B cell (primary cell): ENCODE results near the gene IRF9. TPM values are rescaled to one million over a fixed set of nuclear protein-coding genes. Genes with fewer than 3 reads are reported as not detected.

Source experiments
- ATAC-seq: fragments of 200-7000 bp; cut with Tn5 transposase; one replicate; pipeline ENCODE4 v1.10.0; 2021; ENCODE audit warnings: low read depth, mild to moderate bottlenecking, moderate number of reproducible peaks, moderate library complexity
- CTCF ChIA-PET: fragments of 350-600 bp; sonication (Branson Sonifier 250); formaldehyde crosslinking; loops from one replicate; lab custom pipeline; 2021; ENCODE audit warnings: antibody characterized with exemption, inconsistent platforms; lab: Charles Lee
- POLR2A ChIA-PET: fragments of 350-600 bp; sonication (Branson Sonifier 250); formaldehyde crosslinking; loops from one replicate; lab custom pipeline; 2021; ENCODE audit warnings: antibody characterized with exemption; lab: Charles Lee
- DNase-seq: peaks from one replicate; pipeline ENCODE4 v3.0.0; 2013
- H2AFZ ChIP-seq: 2 replicates; pipeline ENCODE4 v1.6.1; 2012; ENCODE audit warnings: mild to moderate bottlenecking, low read depth, low read length; ENCODE audit not compliant: insufficient read depth, poor library complexity, severe bottlenecking
- H3K27ac ChIP-seq, 2 donors: 1 replicate in 1 of 2; 2 replicates in 1 of 2; pipeline ENCODE4 v1.5.1; 2012 to 2013; ENCODE audit warnings: low read length in 2 of 2, mild to moderate bottlenecking in 2 of 2, moderate library complexity in 1 of 2
- H3K27me3 ChIP-seq, 4 experiments: fragments of 200-600 bp in 1 of 4; sonication (generic) in 1 of 4; replicated peaks in 1 of 4; 1 replicate in 2 of 4; 2 replicates in 2 of 4; pipeline versions ENCODE4 v1.6.1 to v1.7.0; 2013 to 2016; ENCODE audit warnings: low read length in 3 of 4, mild to moderate bottlenecking in 2 of 4, mixed read lengths in 1 of 4, moderate library complexity in 1 of 4; ENCODE audit not compliant: insufficient read depth in 4 of 4, control insufficient read depth in 3 of 4; ENCODE audit errors: control extremely low read depth in 1 of 4
- H3K36me3 ChIP-seq, 2 experiments: replicated peaks in 1 of 2; 1 replicate in 1 of 2; 2 replicates in 1 of 2; pipeline versions ENCODE4 v1.6.1 to v1.7.1; 2013; ENCODE audit warnings: low read length in 1 of 2; ENCODE audit not compliant: insufficient read depth in 2 of 2, control insufficient read depth in 1 of 2; ENCODE audit errors: control extremely low read depth in 1 of 2, extremely low read depth in 1 of 2
- H3K4me1 ChIP-seq, 2 donors: fragments of 200-600 bp in 1 of 2; sonication (generic) in 1 of 2; 1 replicate in 1 of 2; 2 replicates in 1 of 2; pipeline versions ENCODE4 v1.5.1 to v1.6.1; 2013 to 2017; ENCODE audit warnings: low read length in 2 of 2; ENCODE audit not compliant: control insufficient read depth in 2 of 2, insufficient read depth in 2 of 2
- H3K4me2 ChIP-seq: replicated peaks from 2 replicates; pipeline ENCODE3; 2012; ENCODE audit warnings: mild to moderate bottlenecking, low read depth, low read length; ENCODE audit not compliant: poor library complexity, severe bottlenecking
- H3K4me3 ChIP-seq, 5 experiments: fragments of 200-600 bp in 1 of 5; sonication (generic) in 1 of 5; 1 replicate in 3 of 5; 2 replicates in 2 of 5; pipeline versions ENCODE4 v1.5.1 to v1.7.0; 2011 to 2016; ENCODE audit warnings: low read length in 4 of 5, mild to moderate bottlenecking in 4 of 5, low read depth in 2 of 5, control low read depth in 1 of 5, moderate library complexity in 1 of 5; ENCODE audit not compliant: insufficient read depth in 1 of 5; ENCODE audit errors: control extremely low read depth in 1 of 5, extremely low read depth in 1 of 5
- H3K79me2 ChIP-seq: fragments of 200-600 bp; sonication (generic); one replicate; pipeline ENCODE4 v1.6.0; 2016; ENCODE audit warnings: low read length; ENCODE audit not compliant: control insufficient read depth, insufficient read depth
- H3K9ac ChIP-seq: fragments of 200-600 bp; sonication (generic); 2 replicates; pipeline ENCODE4 v1.6.1; 2017; ENCODE audit warnings: mild to moderate bottlenecking, low read length, moderate library complexity
- H3K9me3 ChIP-seq, 3 donors: one replicate each; pipeline versions ENCODE4 v1.6.1 to v1.7.1; 2013; ENCODE audit warnings: low read length in 2 of 3; ENCODE audit not compliant: control insufficient read depth in 2 of 3, insufficient read depth in 1 of 3; ENCODE audit errors: control extremely low read depth in 1 of 3
- H4K20me1 ChIP-seq: 2 replicates; pipeline ENCODE4 v1.6.0; 2012; ENCODE audit warnings: mild to moderate bottlenecking, low read length; ENCODE audit not compliant: insufficient read depth, control insufficient read depth, poor library complexity, severe bottlenecking
- H3K27ac Mint-ChIP-seq: one replicate; pipeline ENCODE4 v1.8.0; 2021; ENCODE audit warnings: mixed read lengths
- H3K27me3 Mint-ChIP-seq: one replicate; pipeline ENCODE4 v1.8.0; 2021; ENCODE audit warnings: mixed read lengths
- H3K4me1 Mint-ChIP-seq: one replicate; pipeline ENCODE4 v1.8.0; 2021; ENCODE audit warnings: mixed read lengths
- H3K4me3 Mint-ChIP-seq: one replicate; pipeline ENCODE4 v1.8.0; 2021; ENCODE audit warnings: mixed read lengths
- H3K9me3 Mint-ChIP-seq: one replicate; pipeline ENCODE4 v1.8.0; 2022; ENCODE audit warnings: mixed read lengths; ENCODE audit not compliant: insufficient read depth
- CTCF ChIP-seq: fragments of 200-600 bp; IDR thresholded peaks from one replicate; pipeline ENCODE4 v1.8.0; 2022; ENCODE audit warnings: antibody characterized with exemption, mild to moderate bottlenecking
- EZH2 ChIP-seq: IDR thresholded peaks from 2 replicates; pipeline ENCODE4 v1.6.1; 2012; ENCODE audit warnings: borderline replicate concordance, low read depth, mild to moderate bottlenecking, moderate library complexity, low read length; ENCODE audit not compliant: insufficient read depth, poor library complexity, severe bottlenecking
- WGBS: methylation state at CpG from one replicate; pipeline ENCODE4 v1.1.5; 2013; ENCODE audit warnings: missing lambda C conversion rate; ENCODE audit not compliant: insufficient coverage; 5-methylcytosine and 5-hydroxymethylcytosine counted together
- intact Hi-C: fragments of 100-400 bp; cut with micrococcal nuclease; formaldehyde crosslinking; loops from one replicate; pipeline ENCODE4 v1.10.0; 2022
- polyA plus RNA-seq: library from polyadenylated mRNA; depleted of rRNA; stranded (reverse); fragments of >200 nt; gene quantifications from 2 replicates; pipeline ENCODE4 v1.2.3, GENCODE V29; 2012
- total RNA-seq, 2 donors: library from RNA; stranded (reverse); fragments of 120-200 nt in 1 of 2; gene quantifications; 1 replicate in 1 of 2; 2 replicates in 1 of 2; pipeline versions ENCODE4 v1.2.3 to v1.2.4, GENCODE V29; 2013 to 2022

IRF9 gene
- total and polyA plus RNA-seq, 2 donors (not counting 1 experiment from before 2014, with no cell fraction given): 191 to 269 TPM

DNA sequence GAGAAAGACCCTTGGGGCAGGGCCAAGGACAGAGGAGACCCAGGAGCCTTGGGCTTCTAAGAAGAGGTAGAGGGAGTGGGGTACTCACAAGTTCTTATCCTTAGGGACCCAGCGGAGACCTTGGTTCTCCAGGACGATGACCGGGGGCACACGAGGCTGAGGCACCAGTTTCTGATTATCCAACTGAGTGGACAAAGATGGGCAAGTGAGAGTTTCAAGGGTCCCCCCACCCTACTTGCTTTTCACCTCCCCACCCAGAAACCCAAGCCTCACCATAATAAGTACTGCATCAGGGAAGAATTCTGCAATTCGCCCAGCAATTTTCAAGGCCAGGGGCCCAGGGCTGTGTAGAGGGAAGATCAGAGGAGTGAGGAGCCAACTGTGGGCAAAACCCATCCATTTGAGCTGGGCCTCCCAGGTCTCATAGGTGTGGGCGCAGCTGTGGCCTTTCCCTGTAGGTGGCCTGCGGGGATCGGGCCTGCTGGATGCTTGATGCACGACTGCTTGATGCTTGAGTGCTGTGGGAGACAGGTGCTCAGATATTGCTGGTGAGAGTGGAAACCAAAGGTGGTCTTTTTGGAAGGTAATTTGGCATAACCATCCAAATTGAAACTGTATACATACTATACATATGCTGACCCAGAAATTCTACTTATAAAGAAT lies 21.7 kb upstream of the IRF9 start:
- no peak for ATAC-seq
- TF ChIP-seq EZH2: no peak
- no peak for TF ChIP-seq CTCF
- Histone ChIP-seq H3K4me1 (peaks cover 27 to 41% of the 10 kb centered on the region in 2 donors), H3K27ac (peak overlapping the region in 1 of 2 donors; percentile 35), H3K79me2 (peaks cover 70% of the 10 kb centered on the region), H3K4me2 (peak overlapping the region; percentile 14), H3K36me3 (peaks cover 0 to 42% of the 10 kb centered on the region in 2 experiments), H3K4me3 (no peak overlapping the region), H4K20me1 (peaks cover 16% of the 10 kb centered on the region), H3K9me3 (no peaks in the 10 kb centered on the region), H3K27me3 (no peaks in the 10 kb centered on the region), H2AFZ (no peak overlapping the region), H3K9ac (no peak overlapping the region)
- ChIA-PET POLR2A (interaction anchor here (0.6 to 1.0 kb wide), 3 partner anchors 7 to 25 kb away, joined by 3 to 4 read pairs (median 3); partner anchors contain the start of genes DCAF11, IRF9, NRL and PSME2), CTCF (interaction anchor here (2.2 to 4.6 kb wide), 2 partner anchors 22 to 31 kb away, joined by 9 to 43 read pairs; partner anchors contain the start of gene IRF9)
- Mint-ChIP-seq H3K27me3 (no peaks in the 10 kb centered on the region), H3K9me3 (no peaks in the 10 kb centered on the region), H3K4me1 (peaks cover 60% of the 10 kb centered on the region), H3K27ac (no peak overlapping the region), H3K4me3 (peak overlapping the region; percentile 11)
- 96% methylated on average over 4 of the region's 9 CpGs for WGBS
- intact Hi-C loops: no loop called here
- DNase-seq: no peak
